MM.1S (cell line): ENCODE measurements around the gene CCL25.

Experiments used
- DNase-seq: peaks from one replicate; pipeline ENCODE4 v3.0.0-alpha.2; 2015
- H2AFZ ChIP-seq: fragments of 300-600 bp; sonication (generic); 2 replicates; pipeline ENCODE4 v1.6.0; 2016; ENCODE audit warnings: antibody characterized with exemption, low read length
- H3F3A ChIP-seq: fragments of 300-600 bp; sonication (generic); 2 replicates; pipeline ENCODE4 v1.6.1; 2016; ENCODE audit warnings: mild to moderate bottlenecking, antibody characterized with exemption, low read length, moderate library complexity, mixed read lengths; ENCODE audit not compliant: insufficient read depth
- H3K27ac ChIP-seq: fragments of 300-600 bp; sonication (generic); 2 replicates; pipeline ENCODE4 v1.5.1; 2016; ENCODE audit warnings: mild to moderate bottlenecking, low read length
- H3K27me3 ChIP-seq: fragments of 300-600 bp; sonication (generic); replicated peaks from 2 replicates; pipeline ENCODE4 v1.6.0; 2016; ENCODE audit warnings: low read length; ENCODE audit not compliant: insufficient read depth
- H3K36me3 ChIP-seq: fragments of 300-600 bp; sonication (generic); replicated peaks from 2 replicates; pipeline ENCODE4 v1.6.1; 2016; ENCODE audit warnings: mild to moderate bottlenecking, low read length, mixed read lengths; ENCODE audit not compliant: insufficient read depth
- H3K4me1 ChIP-seq: fragments of 300-600 bp; sonication (generic); 2 replicates; pipeline ENCODE4 v1.6.1; 2016; ENCODE audit warnings: low read length, mixed read lengths
- H3K4me2 ChIP-seq: fragments of 300-600 bp; sonication (generic); 2 replicates; pipeline ENCODE4 v1.6.0; 2016; ENCODE audit warnings: low read depth, low read length
- H3K4me3 ChIP-seq: fragments of 300-600 bp; sonication (generic); 2 replicates; pipeline ENCODE4 v1.5.1; 2016; ENCODE audit warnings: low read length, mixed read lengths
- H3K79me2 ChIP-seq: fragments of 300-600 bp; sonication (generic); 2 replicates; pipeline ENCODE4 v1.6.1; 2016; ENCODE audit warnings: mixed run types, low read length, mixed read lengths
- H3K9ac ChIP-seq: fragments of 300-600 bp; sonication (generic); 2 replicates; pipeline ENCODE4 v1.6.1; 2016; ENCODE audit warnings: low read length, mixed read lengths
- H3K9me2 ChIP-seq: fragments of 300-600 bp; sonication (generic); replicated peaks from 2 replicates; pipeline ENCODE4 v1.6.1; 2016; ENCODE audit warnings: mild to moderate bottlenecking, low read length, mixed read lengths; ENCODE audit not compliant: insufficient read depth
- H3K9me3 ChIP-seq: fragments of 300-600 bp; sonication (generic); replicated peaks from 2 replicates; pipeline ENCODE4 v1.6.1; 2016; ENCODE audit warnings: mild to moderate bottlenecking, low read length, mixed read lengths; ENCODE audit not compliant: insufficient read depth
- H4K20me1 ChIP-seq: fragments of 300-600 bp; sonication (generic); 2 replicates; pipeline ENCODE4 v1.6.1; 2016; ENCODE audit warnings: mild to moderate bottlenecking, low read length, moderate library complexity, mixed read lengths; ENCODE audit not compliant: insufficient read depth
- EZH2 ChIP-seq: fragments of 300-600 bp; sonication (generic); optimal IDR thresholded peaks from 2 replicates; pipeline ENCODE3; 2017; ENCODE audit warnings: low read depth, mild to moderate bottlenecking, antibody characterized with exemption, low read length, mixed read lengths
- EZH2phosphoT487 ChIP-seq: fragments of 300-600 bp; sonication (generic); IDR thresholded peaks from 2 replicates; pipeline ENCODE4 v1.6.1; 2018; ENCODE audit warnings: antibody characterized with exemption, low read length
- TF ChIP-seq, protein P1 (sequence below): fragments of 300-600 bp; sonication (generic); IDR thresholded peaks from 2 replicates; pipeline ENCODE4 v1.5.1; 2016; ENCODE audit warnings: antibody characterized with exemption, low read length, mixed read lengths

CCL25 gene

DNA sequence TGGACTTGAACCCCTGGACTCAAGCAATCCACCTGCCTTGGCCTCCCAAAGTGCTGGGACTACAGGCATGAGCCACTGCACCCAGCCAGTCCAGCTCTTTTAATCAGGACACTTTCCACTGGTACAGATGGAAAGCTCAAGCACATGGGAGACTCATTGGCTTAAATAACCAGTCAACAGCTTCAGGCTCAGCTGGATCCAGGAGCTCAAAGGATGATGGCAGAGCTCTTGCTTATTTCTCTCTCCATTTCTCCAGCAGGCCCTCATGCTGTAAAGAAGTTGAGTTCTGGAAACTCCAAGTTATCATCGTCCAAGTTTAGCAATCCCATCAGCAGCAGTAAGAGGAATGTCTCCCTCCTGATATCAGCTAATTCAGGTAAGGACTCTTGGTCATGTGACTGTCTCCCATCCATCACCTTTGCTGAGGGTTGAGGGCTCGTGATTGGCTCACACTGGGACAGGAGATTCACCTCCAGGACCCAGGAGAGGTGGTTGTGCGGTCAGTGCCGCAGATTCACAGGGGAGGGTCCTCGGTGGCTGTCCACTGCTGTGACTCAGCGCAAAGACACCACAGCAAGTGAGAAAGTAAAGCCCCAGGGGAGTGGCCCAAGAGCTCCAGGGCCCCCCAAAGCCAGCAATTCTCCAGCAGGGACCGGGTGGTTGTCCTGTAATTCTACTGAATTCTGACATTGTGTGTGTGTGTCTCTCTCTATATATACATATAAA, 5.1 kb downstream of the CCL25 start:
- Histone ChIP-seq H2AFZ (no peak overlapping the region), H3K9me3 (no peaks in the 10 kb centered on the region), H4K20me1 (no peaks in the 10 kb centered on the region), H3K27me3 (peaks cover 74% of the 10 kb centered on the region), H3F3A (no peaks in the 10 kb centered on the region), H3K79me2 (no peaks in the 10 kb centered on the region), H3K9me2 (no peaks in the 10 kb centered on the region), H3K36me3 (no peaks in the 10 kb centered on the region), H3K4me2 (no peak overlapping the region), H3K4me3 (no peak overlapping the region), H3K9ac (no peak overlapping the region), H3K4me1 (no peaks in the 10 kb centered on the region), H3K27ac (no peak overlapping the region)
- TF ChIP-seq EZH2phosphoT487, result no peak
- TF ChIP-seq, protein P1, sequence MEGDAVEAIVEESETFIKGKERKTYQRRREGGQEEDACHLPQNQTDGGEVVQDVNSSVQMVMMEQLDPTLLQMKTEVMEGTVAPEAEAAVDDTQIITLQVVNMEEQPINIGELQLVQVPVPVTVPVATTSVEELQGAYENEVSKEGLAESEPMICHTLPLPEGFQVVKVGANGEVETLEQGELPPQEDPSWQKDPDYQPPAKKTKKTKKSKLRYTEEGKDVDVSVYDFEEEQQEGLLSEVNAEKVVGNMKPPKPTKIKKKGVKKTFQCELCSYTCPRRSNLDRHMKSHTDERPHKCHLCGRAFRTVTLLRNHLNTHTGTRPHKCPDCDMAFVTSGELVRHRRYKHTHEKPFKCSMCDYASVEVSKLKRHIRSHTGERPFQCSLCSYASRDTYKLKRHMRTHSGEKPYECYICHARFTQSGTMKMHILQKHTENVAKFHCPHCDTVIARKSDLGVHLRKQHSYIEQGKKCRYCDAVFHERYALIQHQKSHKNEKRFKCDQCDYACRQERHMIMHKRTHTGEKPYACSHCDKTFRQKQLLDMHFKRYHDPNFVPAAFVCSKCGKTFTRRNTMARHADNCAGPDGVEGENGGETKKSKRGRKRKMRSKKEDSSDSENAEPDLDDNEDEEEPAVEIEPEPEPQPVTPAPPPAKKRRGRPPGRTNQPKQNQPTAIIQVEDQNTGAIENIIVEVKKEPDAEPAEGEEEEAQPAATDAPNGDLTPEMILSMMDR, result no peak
- TF ChIP-seq EZH2, result no peak
- DNase-seq, result no peak

DNA sequence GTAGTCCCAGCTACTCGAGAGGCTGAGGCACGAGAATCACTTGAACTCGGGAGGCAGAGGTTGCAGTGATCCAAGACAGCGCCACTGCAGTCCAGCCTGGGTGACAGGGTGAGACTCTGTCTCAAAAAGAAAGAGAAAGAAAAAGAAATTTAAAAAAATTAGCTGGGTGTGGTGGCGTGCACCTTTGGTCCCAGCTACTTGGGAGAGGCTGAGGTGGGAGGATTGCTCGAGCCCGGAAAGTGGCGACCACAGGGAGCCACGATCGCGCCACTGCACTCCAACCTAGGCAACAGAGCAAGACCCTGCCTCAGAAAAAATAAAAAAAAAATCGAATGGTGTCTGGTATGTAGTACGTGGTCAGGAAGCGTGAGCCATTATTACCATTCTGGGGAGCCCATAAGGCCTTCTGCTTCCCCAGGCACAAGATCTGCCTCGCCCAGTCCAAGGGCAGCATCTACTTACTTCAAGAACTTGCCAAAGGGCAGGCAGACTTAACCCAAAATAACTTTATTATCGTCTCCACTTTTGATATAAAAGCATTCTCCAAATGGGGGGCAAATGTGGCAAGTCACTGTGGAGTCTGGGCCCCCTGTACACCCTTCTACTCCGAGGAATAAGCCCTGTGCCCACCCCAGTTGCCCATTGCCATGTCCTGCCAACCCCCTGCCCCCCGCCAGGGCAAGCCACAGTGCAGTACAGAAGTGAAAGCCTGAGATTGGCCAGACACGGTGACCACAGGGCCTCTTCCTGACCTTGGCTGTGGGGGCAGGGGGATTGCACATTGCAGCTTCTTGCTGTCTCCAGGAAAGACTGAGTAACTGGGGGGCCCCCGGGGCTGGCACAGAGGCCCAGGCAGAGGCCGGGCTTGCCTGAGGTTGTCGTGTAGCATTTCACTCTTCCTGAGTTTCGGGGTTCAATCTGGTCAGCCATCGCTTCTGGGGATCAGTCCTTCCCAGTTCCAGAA, 12.6 kb downstream of the CCL25 start:
- Histone ChIP-seq H3K36me3 (no peaks in the 10 kb centered on the region), H4K20me1 (no peaks in the 10 kb centered on the region), H3K4me2 (no peak overlapping the region), H3K4me3 (no peak overlapping the region), H3K9me2 (no peaks in the 10 kb centered on the region), H3K9ac (no peak overlapping the region), H3F3A (no peaks in the 10 kb centered on the region), H3K79me2 (no peaks in the 10 kb centered on the region), H3K4me1 (no peaks in the 10 kb centered on the region; the same call in 1 of the 2 replicates), H3K9me3 (no peaks in the 10 kb centered on the region), H3K27ac (no peak overlapping the region), H2AFZ (no peak overlapping the region), H3K27me3 (peaks cover 79% of the 10 kb centered on the region)
- TF ChIP-seq EZH2phosphoT487, result no peak
- no peak for TF ChIP-seq EZH2
- TF ChIP-seq, protein P1, result no peak
- DNase-seq, result no peak

DNA sequence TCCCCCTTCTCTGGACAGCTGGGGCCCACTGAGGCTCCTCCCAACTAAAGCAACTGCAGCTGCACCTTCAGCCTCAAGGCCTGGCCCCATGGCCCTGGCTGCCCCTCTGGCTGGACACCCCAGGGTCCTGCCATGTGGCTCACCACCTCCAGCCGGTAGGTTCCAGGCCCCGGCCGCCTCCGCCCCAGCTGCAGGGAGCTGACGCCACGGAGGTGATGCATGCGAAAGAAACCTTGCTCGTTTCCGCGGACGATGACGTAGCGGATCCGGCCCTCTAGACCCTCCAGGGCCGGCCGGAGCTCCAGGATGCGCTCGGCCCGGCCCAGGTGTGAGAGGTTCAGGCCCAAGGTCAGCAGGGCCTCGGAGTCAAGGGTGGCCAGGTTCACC, 13.3 kb downstream of the CCL25 start:
- H3K27ac ChIP-seq, result no peak overlapping the region
- no peak overlapping the region for H2AFZ ChIP-seq
- no peaks in the 10 kb centered on the region for H3K79me2 ChIP-seq
- peaks cover 81% of the 10 kb centered on the region for H3K27me3 ChIP-seq
- no peak overlapping the region for H3K4me3 ChIP-seq
- no peaks in the 10 kb centered on the region for H4K20me1 ChIP-seq
- no peaks in the 10 kb centered on the region for H3K9me2 ChIP-seq
- H3K4me1 ChIP-seq, result no peaks in the 10 kb centered on the region; the same call in 1 of the 2 replicates
- no peak for TF ChIP-seq EZH2phosphoT487
- TF ChIP-seq, protein P1, result no peak
- no peak for TF ChIP-seq EZH2
- H3K4me2 ChIP-seq, result no peak overlapping the region
- H3F3A ChIP-seq, result no peaks in the 10 kb centered on the region
- no peaks in the 10 kb centered on the region for H3K9me3 ChIP-seq
- no peaks in the 10 kb centered on the region for H3K36me3 ChIP-seq
- H3K9ac ChIP-seq, result no peak overlapping the region
- no peak for DNase-seq
